ENCODE measurements around the gene CCDC18.

- TF ChIP-seq CTCF (conservative IDR thresholded peaks at IDR 0.05 in 1 of 2, IDR thresholded peaks at IDR 0.05 in 1 of 2; ENCODE audit: extremely low read depth in 1 of 2, insufficient read depth in 1 of 2, low read depth in 1 of 2, low read length in 2 of 2) (no peak), EZH2 (IDR thresholded peaks at IDR 0.05; ENCODE audit: borderline replicate concordance, low read length) (no peak)
Measured at GRCh38 chr1:93244298-93245069, 64.0 kb downstream of the CCDC18 start.
